HG03196 (cell line): ENCODE measurements around the gene ZFP36.

ENCODE experiments used
- ATAC-seq: cut with Tn5 transposase; IDR thresholded peaks from one replicate; pipeline ENCODE4 v1.9.1; 2021; ENCODE audit not compliant: unreplicated experiment

The ZFP36 gene

DNA sequence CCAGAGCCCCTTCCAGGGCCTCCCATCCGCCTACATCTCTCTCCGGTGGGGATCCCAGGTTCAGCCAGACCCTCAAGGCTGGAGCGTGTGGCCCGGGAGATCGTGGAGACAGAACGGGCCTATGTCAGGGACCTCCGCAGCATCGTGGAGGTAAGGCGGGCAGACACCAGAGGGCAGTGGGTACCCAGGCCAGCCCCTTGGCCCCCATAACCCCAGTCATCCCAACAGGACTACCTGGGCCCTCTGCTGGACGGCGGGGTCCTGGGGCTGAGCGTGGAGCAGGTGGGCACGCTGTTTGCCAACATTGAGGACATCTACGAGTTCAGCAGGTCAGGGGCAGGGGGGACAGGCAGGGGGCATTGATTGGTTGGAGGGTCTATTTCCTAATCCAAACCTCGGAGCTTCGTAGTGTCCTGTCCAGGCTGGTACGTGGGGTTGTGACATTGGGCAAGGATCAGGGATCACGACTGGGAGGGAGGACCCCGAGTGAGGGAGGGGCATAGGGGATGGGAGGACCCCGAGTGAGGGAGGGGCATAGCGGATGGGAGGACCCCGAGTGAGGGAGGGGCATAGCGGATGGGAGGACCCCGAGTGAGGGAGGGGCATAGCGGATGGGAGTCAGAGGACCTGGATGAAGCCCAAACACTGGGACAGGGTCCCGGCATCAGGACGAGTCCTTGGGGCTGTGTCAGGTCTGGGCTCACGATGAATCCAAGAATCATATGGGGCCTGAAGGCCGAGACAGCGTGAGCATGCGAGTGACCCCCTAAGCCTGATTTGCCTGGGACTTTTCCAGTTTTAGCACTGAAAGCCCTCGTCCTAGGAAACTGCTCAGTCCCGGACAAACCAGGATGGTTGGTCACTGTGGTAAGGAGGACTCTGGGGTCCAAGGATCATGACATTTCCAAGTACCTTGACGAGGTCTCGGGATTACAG is 8.7 kb downstream of the ZFP36 start:
- no peak for ATAC-seq

DNA sequence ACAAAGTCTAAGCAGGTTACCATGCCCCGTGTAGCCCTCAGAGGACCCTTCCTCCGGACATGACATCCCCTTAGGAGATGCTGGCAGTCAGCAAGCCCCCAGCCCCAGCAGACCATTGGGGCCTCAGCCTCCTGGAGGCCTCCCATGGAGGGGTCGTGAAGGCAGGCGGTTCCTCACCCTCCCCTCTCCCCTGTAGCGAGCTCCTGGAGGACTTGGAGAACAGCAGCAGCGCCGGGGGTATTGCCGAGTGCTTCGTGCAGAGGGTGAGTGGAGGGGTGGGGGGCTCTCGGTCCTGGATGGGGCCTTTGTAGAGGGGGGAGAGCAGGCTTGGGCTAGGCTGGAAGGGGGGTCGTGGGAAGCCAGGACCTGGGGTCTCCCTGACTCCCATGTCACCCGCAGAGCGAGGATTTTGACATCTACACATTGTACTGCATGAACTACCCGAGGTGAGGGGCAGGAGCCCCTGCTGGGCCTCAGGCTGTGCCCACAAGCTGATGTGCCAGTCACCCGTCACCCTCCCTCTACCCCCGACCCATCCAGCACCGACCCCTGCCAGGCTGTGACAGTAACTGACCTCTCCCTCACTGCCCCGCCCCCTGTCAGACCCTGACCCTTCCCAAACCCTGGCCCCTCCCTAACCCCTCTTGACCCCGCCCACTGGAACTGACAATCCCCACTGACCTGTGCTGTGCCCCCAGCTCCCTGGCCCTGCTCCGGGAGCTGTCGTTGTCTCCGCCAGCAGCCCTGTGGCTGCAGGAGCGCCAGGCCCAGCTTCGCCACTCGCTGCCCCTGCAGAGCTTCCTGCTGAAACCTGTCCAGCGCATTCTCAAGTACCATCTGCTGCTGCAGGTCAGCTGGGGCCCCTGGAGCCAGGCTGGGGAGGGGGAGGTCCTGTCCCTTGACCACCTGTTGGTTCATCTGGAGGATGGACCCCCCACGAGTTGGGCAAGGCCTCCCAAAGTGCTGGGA is 9.8 kb downstream of the ZFP36 start:
- ATAC-seq: no peak

DNA sequence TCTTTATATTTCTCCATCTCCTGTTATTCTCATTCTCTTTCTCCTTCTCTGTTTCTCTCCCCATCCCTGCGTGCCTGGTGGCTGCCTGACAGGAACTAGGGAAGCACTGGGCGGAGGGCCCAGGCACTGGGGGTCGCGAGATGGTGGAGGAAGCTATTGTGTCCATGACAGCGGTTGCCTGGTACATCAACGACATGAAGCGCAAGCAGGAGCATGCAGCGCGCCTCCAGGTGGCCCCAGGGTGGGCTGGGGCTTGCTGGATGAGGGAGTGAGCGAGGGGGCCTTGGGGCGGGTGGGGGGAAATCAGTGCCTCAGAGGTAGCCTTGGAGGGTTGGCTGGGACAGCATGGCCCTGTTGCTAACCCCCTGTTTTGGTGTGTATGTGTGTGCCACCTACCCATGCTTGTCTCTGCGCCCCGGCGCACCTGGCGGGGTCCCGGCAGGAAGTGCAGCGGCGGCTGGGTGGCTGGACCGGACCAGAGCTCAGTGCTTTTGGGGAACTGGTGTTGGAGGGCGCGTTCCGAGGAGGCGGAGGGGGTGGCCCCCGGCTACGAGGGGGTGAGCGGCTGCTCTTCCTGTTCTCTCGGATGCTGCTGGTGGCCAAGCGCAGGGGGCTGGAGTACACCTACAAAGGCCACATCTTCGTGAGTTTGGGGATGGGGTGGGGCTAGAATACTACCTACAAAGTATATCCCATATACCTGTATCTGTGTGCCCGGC is 11.0 kb downstream of the ZFP36 start:
- no peak for ATAC-seq

DNA sequence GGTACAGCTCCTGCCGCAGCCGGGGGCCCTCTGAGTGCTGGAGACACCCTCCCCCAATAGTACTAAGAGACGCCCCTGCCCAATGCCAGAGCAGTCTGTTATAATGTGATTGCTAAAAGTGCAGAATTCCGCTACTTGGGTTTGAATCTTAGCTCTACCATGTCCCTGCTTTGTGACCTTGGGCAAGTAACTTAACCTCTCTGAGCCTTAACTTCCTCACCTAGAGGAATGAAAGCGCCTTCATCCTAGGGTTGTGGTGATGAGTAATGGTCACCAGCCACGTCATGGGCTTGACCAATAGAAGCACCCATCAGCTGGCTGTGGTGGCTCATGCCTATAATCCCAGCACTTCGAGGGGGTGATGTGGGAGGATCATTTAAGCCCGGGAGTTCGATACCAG is 12.4 kb downstream of the ZFP36 start:
- ATAC-seq: no peak

DNA sequence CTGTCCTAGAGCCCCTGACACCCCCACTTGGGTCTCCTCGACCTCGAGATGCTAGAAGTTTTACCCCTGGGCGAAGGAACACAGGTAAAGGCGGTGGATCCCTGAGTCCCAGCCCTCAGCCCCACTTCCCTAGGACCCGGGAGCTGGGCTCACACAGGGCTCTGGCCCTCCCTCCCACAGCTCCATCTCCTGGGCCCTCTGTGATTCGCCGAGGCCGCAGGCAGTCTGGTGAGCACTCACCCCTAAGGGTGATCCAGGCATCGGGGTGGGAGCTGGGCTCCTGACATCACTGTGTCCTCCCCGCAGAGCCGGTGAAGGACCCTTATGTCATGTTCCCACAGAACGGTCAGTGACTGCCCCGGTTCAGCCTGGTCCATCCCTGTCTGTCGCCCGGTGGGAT is 14.1 kb downstream of the ZFP36 start:
- ATAC-seq: no peak

DNA sequence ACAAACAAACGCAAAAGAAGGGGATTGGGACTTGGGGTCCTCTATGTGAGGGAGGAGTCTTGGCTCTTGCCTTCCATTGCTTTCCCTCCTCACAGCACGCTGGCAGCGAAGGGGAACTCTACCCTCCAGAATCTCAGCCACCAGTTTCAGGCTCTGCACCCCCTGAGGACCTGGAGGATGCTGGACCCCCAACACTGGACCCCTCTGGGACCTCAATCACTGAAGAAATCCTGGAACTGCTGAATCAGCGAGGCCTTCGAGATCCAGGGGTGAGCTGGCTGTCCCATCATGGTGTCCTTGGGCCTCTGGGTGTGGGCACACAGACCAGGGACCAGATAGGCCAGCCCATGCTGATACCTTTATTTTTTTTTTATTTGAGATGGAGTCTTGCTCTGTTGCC is 15.4 kb downstream of the ZFP36 start:
- no peak for ATAC-seq

DNA sequence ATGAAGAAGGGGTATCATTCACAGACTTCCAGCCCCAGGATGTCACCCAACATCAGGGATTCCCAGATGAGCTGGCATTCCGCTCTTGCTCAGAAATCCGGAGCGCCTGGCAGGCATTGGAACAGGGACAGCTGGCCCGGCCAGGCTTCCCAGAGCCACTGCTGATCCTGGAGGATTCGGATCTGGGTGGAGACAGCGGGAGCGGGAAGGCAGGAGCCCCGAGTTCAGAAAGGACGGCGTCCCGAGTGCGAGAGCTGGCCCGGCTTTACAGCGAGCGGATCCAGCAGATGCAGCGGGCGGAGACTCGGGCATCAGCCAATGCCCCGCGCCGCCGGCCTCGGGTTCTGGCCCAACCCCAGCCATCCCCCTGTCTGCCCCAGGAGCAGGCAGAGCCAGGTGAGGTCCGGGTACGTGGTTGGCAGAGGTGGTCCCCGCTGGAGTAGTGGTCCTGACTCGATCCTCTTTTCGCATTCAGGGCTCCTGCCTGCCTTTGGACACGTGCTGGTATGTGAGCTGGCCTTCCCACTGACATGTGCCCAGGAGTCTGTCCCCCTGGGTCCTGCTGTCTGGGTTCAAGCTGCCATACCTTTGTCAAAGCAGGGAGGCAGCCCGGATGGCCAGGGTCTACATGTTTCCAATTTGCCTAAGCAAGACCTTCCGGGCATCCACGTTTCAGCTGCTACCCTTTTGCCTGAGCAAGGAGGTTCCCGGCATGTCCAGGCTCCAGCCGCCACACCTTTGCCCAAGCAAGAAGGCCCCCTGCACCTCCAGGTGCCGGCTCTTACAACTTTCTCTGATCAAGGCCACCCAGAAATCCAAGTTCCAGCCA is 16.8 kb downstream of the ZFP36 start:
- no peak for ATAC-seq

DNA sequence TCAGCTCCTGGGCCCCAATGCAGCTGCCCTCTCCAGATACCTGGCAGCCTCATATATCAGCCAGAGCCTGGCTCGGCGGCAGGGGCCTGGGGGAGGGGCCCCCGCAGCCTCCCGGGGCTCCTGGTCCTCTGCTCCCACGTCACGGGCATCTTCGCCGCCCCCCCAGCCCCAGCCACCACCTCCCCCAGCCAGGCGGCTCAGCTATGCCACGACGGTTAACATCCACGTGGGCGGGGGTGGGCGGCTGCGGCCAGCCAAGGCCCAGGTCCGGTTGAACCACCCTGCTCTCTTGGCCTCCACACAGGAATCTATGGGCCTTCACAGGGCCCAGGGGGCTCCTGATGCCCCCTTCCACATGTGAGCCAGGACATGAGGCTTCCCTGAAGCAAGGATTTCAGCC is 18.3 kb downstream of the ZFP36 start:
- no peak for ATAC-seq

DNA sequence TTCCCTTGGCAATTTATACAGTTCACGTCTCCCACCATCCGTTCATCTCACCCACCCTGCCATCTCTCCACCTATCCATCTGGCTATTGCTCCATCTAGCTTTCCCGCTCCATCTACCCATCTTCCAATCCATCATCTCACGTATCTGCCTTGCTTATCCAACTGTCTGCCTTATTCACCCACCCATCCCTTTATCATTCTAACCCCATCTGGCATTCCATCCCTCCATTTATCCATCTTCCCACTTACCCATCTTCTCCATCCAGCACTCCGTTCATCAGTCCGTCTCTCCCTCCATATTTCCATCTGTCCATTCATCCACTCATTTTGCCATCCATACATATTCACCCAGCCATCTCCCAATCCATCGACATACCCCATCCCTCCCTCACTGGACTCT is 19.1 kb downstream of the ZFP36 start:
- no peak for ATAC-seq

DNA sequence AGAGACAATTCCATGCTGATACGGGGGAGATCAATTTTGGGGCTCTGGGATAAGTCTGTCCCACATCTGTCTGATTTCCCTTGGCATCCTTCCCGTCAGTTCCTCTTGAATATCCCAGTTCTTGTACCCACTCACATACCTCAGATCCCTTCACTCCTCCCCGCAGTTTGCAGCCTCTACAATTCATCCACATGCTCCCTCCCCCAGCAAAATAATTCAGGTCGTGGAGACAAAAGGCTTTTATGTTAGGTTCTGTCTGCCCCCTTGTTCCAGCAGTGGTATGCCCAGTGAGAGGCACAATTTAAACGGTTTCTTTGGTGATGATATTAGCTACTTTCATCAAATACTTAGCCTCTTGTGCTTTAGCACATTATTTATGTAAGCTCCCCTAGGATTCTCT is 19.5 kb downstream of the ZFP36 start:
- ATAC-seq: no peak

DNA sequence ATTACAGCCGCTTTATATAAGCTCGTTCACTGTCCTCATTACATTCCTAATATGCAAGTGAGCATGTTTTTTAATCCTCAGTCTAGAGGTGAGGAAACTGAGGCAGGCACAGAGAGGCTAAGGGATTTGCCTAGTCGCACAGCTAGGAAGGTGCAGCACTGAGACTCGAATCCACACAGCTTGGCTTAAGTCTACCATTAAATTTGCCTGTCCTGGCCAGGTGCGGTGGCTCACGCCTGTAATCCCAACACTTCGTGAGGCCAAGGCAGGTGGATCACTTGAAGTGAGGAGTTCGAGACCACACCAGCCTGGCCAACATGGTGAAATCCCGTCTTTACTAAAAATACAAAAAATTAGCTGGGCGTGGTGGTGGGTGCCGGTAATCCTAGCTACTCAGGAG is 21.1 kb downstream of the ZFP36 start:
- ATAC-seq: no peak

DNA sequence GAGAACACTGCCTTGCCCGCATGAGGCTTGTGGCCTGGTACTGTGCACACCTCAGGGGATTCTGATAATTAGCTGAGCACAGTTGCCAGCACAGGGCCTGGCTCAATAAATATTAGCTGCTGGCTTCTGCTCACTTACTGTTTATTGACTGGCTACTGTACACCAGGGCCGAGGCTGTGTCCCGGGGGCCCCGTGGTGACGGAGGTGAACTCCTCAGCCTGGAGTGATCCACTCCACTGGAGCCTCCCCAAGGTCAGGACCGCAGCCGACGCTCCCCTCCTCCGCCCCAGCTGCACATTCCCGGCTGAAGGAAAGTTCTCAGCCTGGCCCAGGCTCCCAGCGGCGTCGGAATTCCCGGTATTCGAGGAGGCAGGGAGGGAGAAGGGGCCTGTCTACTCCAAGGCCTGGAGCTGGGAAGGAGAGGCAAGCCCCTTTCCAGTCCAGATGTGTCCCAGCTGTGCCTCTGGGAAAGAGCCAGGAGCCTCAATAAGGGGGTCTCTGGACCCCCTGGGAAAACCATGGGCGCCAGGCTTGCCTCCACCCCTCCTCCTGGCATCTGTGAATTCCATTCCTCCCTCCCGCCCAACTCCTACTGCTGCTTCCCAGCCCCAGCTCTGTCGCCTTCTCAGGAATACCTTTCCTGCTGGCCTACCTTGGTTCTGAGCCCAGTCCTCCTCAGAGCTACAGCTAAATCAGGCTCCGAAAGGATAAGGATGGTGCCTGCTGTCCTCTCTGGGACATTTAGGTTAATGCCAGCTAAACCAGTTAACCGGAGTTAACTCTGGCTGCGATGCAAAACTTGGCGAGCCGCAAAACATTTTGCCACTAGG is 21.9 kb downstream of the ZFP36 start:
- ATAC-seq: no peak

DNA sequence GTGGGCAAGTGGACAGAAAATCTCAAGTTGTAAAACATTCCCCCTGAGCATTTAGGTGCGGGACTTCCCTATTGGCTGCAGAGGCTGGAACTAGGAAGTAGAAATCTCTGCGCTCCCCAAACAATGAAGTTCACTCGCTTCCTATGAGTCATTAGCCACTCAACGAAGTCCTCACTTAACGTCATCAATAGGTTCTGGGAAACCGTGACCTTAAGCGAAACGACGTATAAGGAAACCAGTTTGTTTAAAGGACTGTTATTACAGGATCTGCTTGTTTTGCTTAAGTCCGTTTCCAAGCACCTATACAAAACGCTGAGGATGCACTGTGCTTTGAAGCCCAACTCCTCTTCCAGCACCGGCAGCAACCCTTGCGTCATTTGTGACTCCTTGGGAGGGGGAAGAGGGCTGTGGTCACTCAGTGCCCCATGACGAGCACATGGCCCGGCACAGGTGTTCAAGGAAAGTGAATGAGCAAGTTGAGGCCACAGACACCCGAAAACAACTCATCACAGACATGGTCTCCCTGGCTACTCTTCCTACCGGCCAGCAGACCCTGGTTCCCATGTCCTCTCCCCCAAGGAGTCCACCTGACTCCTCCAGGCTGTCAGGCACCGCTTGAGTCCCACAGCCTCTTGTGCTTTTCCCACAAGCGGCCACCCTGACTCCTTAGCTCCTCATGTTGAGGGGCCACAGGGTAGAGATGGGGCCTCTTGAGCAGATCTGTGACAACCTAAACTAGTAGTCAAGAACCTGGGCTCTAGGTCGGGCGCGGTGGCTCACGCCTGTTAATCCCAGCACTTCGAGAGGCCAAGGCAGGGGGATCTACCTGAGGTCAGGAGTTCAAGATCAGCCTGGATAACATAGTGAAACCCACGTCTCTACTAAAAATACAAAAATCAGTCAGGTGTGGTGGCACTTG is 24.3 kb downstream of the ZFP36 start:
- ATAC-seq: no peak

DNA sequence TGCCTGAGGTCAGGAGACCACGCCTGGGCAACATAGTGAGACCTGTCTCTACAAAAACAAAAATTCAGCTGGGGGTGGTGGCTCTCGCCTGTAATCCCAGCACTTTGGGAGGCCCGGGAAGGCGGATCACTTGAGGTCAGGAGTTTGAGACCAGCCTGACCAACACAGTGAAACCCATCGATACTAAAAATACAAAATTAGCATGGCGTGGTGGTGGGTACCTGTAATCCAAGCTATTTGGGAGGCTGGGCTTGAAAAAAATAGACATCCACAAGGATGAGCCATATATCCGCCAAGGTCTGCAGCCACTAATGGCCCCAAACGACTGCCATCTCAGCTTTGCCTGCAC is 26.0 kb downstream of the ZFP36 start:
- no peak for ATAC-seq

DNA sequence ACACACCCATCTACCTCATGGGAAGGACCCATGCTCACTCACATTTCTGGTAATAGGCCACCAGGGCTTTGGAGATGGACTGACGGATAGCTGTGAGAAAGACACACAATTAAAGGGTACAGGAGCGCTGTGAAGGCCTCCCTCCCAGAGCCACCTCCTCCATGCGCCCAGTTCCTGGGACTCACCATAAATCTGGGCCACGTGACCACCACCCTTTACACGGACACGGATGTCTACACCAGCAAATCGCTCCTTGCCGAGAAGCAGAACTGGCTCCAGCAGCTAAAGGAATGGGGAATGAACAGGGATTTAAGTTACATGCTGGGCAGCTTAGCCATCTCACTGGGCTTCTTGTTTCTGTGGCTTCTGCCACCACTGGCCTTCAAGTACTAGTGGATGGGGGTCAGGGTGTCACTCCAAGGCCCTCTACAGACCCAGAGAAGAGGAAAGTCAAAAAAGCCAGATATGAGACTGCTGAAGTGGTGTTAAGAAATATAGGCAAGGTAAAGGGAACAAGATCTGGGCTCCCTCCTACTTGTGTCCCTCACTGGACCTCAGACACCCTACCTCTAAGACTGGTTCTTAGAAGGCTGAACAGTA is 26.9 kb downstream of the ZFP36 start:
- ATAC-seq: no peak

DNA sequence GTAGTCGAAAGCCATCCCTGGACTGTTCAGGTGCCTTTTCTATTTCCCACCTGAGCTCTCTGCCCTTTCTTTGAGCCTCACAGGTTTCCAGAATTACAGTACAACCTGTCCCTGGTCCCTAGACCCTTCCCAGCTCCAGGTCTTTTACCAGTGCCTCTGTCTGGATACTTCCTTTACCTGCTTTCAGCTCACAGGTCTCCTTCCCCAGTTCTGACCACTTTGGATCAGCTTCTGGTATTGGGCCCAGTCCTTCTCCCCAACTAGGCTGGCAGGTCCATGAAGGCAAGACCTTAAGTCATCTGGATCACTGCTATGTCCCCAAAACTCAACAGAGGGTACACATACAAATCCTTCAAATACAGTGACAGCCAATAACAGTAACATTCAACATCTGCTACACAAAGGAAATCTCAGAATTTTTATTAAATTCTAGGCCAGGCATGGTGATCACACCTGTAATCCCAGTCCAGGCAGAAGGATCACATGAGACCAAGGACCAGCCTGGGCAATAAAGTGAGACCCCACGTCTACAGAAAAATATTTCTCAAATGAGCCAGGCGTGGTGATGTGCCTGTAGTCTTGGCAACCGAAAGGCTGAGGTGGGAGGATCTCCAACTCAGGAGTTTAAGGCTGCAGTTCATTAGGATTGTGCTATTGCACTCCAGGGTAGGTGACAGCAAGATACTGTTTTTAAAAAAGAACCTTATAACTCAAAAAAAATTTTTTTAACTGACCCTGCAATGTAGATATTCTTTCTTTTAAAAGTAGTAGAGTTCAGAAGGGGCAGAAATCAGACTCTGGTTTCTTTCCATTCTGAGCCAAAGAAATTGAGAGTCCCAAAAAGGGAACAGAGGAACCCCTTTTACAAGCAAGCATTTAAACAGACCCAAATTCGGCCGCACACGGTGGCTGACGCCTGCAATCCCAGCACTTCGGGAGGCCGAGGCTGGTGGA is 27.8 kb downstream of the ZFP36 start:
- no peak for ATAC-seq
